ENCODE measurements around the gene XPC.

GRCh38 chr3:14162178-14162577 lies 16.2 kb downstream of the XPC start:
- TF ChIP-seq CTCF (IDR thresholded peaks at IDR 0.05) (no peak), POLR2A (IDR thresholded peaks at IDR 0.05) (no peak)

Measured in right lobe of liver (tissue), 4 donors.